ENCODE data around the gene PPP3CA.

DNA sequence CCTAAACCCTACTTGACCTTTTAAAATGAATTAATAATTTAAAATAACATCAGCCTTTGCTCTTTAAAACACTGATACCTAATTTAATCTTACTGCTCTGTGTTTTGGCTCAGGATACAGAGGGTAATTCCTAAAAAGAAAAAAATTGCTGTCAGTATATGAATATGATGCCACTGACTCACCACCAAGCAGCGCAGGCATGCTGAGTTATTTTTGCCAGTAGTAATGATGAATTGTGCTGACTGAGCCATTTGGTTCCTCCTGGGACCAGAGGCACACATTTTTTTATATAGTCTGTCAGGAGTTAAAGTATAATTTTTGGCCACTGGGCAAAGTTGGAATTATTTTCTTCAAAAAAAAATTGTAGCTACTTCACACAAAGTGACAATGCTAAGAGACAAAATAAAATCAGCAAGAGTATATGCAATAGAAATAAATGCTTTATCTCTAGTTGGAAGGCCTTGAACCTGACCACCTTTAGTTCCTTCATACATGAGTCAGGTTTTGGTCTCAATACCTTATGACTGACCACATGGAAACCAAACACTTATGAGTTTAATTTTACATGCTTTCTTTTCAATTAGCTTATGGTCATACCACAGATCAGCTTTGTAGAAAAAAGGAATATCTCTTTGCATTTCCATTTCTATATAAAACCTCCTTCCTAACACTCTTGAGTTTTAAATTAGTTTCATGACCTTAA, 115.1 kb downstream of the PPP3CA start:
- TF ChIP-seq POLR2AphosphoS5 (IDR thresholded peaks at IDR 0.05; ENCODE audit: borderline replicate concordance, low read depth, low read length) (peak; percentile 35; the same call in 1 of the 2 replicates), EZH2 (IDR thresholded peaks at IDR 0.05) (no peak), FOXP2 (optimal IDR thresholded peaks at IDR 0.05; ENCODE audit: control extremely low read depth, extremely low read length, insufficient read depth) (no peak)

Measured in SK-N-MC (cell line).